Activated naive CD8-positive, alpha-beta T cell treated with anti-CD3 and anti-CD28 coated beads, Interleukin-2, amount 50 U/mL, for 16 hours (primary cell): ENCODE results near the gene CFAP99.
"Not testable (repeated sequence)": the region's sequence is repeated elsewhere in the genome, so short reads cannot be mapped to it uniquely, and the experiment has no call there.

ENCODE experiments used
- DNase-seq: peaks from one replicate; pipeline ENCODE4 v3.0.0-alpha.2; 2020; ENCODE audit warnings: low read depth, low spot score

Gene CFAP99

GRCh38 chr4:2418650-2419571 is at the start of gene CFAP99:
Gene CFAP99, plus strand, starts transcription at chr4:2418955.
- DNase-seq = peak; percentile 97

GRCh38 chr4:2370597-2371320 is 48.0 kb upstream of the CFAP99 start:
- no peak for DNase-seq

- no peak for DNase-seq
Measured at GRCh38 chr4:2371765-2372487, 46.8 kb upstream of the CFAP99 start.

- DNase-seq = no peak
Measured at GRCh38 chr4:2372488-2373030, 46.2 kb upstream of the CFAP99 start.

- no peak for DNase-seq
Measured at GRCh38 chr4:2373532-2373931, 45.2 kb upstream of the CFAP99 start.

- DNase-seq = no peak
Measured at GRCh38 chr4:2375427-2375826, 43.3 kb upstream of the CFAP99 start.

- no peak for DNase-seq
Measured at GRCh38 chr4:2377241-2377640, 41.5 kb upstream of the CFAP99 start.

- no peak for DNase-seq
Measured at GRCh38 chr4:2378401-2378800, 40.4 kb upstream of the CFAP99 start.

GRCh38 chr4:2378898-2379297 is 39.9 kb upstream of the CFAP99 start:
- DNase-seq = no peak

- not testable (repeated sequence) for DNase-seq
Measured at GRCh38 chr4:2380589-2380988, 38.2 kb upstream of the CFAP99 start.

GRCh38 chr4:2382769-2383202 is 36.0 kb upstream of the CFAP99 start:
- DNase-seq = not testable (repeated sequence)

- not testable (repeated sequence) for DNase-seq
Measured at GRCh38 chr4:2383220-2383631, 35.5 kb upstream of the CFAP99 start.

GRCh38 chr4:2383760-2384159 is 35.0 kb upstream of the CFAP99 start:
- no peak for DNase-seq

GRCh38 chr4:2384245-2384644 is 34.5 kb upstream of the CFAP99 start:
- no peak for DNase-seq

- DNase-seq = no peak
Measured at GRCh38 chr4:2385516-2385915, 33.2 kb upstream of the CFAP99 start.

- DNase-seq = no peak
Measured at GRCh38 chr4:2386717-2387116, 32.0 kb upstream of the CFAP99 start.

GRCh38 chr4:2387218-2387617 is 31.5 kb upstream of the CFAP99 start:
- no peak for DNase-seq

GRCh38 chr4:2387829-2388228 is 30.9 kb upstream of the CFAP99 start:
- no peak for DNase-seq

GRCh38 chr4:2388429-2389182 is 30.1 kb upstream of the CFAP99 start:
- DNase-seq = no peak

GRCh38 chr4:2389691-2390090 is 29.1 kb upstream of the CFAP99 start:
- no peak for DNase-seq

- DNase-seq = no peak
Measured at GRCh38 chr4:2390146-2390545, 28.6 kb upstream of the CFAP99 start.
